Lung (tissue), 12 donors: ENCODE results near the gene STRN3. TPM values are rescaled to one million over a fixed set of nuclear protein-coding genes. Genes with fewer than 3 reads are reported as not detected.
"Not testable (repeated sequence)": the region's sequence is repeated elsewhere in the genome, so short reads cannot be mapped to it uniquely, and the experiment has no call there.

Experiments
- ATAC-seq: fragments of 200-7000 bp; cut with Tn5 transposase; one replicate; pipeline ENCODE4 v1.9.1; 2020; ENCODE audit warnings: moderate number of reproducible peaks; ENCODE audit not compliant: insufficient read depth, low FRiP score
- DNase-seq, 3 donors: peaks; one replicate each; pipeline ENCODE4 v3.0.0-alpha.2; 2013 to 2017
- H3K27ac ChIP-seq, 2 donors: one replicate each; pipeline ENCODE4 v1.5.1; 2013; ENCODE audit warnings: mild to moderate bottlenecking in 2 of 2, moderate library complexity in 2 of 2, control low read depth in 1 of 2, inconsistent platforms in 1 of 2, low read depth in 1 of 2, low read length in 1 of 2
- H3K27me3 ChIP-seq, 3 donors: one replicate each; pipeline ENCODE4 v1.5.1; 2013; ENCODE audit warnings: low read length in 2 of 3; ENCODE audit not compliant: control insufficient read depth in 3 of 3, insufficient read depth in 3 of 3
- H3K36me3 ChIP-seq, 4 donors: one replicate each; pipeline ENCODE4 v1.5.1; 2013; ENCODE audit warnings: low read length in 4 of 4, mild to moderate bottlenecking in 1 of 4, moderate library complexity in 1 of 4; ENCODE audit not compliant: control insufficient read depth in 4 of 4, insufficient read depth in 4 of 4
- H3K4me1 ChIP-seq, 5 donors: one replicate each; pipeline ENCODE4 v1.5.1; 2013; ENCODE audit warnings: low read length in 5 of 5, mild to moderate bottlenecking in 2 of 5, moderate library complexity in 1 of 5; ENCODE audit not compliant: control insufficient read depth in 5 of 5, insufficient read depth in 5 of 5
- H3K4me3 ChIP-seq: one replicate; pipeline ENCODE4 v1.5.1; 2013; ENCODE audit warnings: mild to moderate bottlenecking, control low read depth, moderate library complexity
- H3K9ac ChIP-seq, 2 donors: one replicate each; pipeline ENCODE4 v1.5.1; 2013; ENCODE audit warnings: low read length in 2 of 2, control low read depth in 1 of 2; ENCODE audit not compliant: insufficient read depth in 1 of 2
- H3K9me3 ChIP-seq, 4 donors: one replicate each; pipeline ENCODE4 v1.5.1; 2013; ENCODE audit warnings: low read length in 3 of 4, mild to moderate bottlenecking in 1 of 4, moderate library complexity in 1 of 4; ENCODE audit not compliant: control insufficient read depth in 4 of 4, insufficient read depth in 3 of 4
- CTCF ChIP-seq: IDR thresholded peaks from 2 replicates; pipeline ENCODE4 v1.5.1; 2012; ENCODE audit warnings: mild to moderate bottlenecking; ENCODE audit errors: control extremely low read depth, extremely low read depth
- WGBS, 2 donors: extraction: QIAGEN DNeasy Blood & Tissue Kit; methylation state at CpG; one replicate each; pipeline ENCODE4 v1.1.7; 2013; 5-methylcytosine and 5-hydroxymethylcytosine counted together
- polyA plus RNA-seq, 2 donors: library from polyadenylated mRNA; stranded (reverse); fragments of 200-250 nt; gene quantifications; one replicate each; pipeline ENCODE4 v1.2.1, GENCODE V29; 2013
- total RNA-seq, 2 donors: library from RNA; depleted of rRNA in 1 of 2; stranded (reverse); fragments of >200 nt in 1 of 2; gene quantifications; one replicate each; pipeline ENCODE4 v1.2.1, GENCODE V29; 2014 to 2021
- donor health status: control.
- donor health status: control.
- donor health status: Bipolar disorder and iron deficiency.
- donor health status: healthy.
- donor health status: DM: yes; HTN: yes; CAD: no.

Gene STRN3
- total and polyA plus RNA-seq, 4 donors, result 10.6 to 86.8 (median 19.0) TPM

- no peaks in the 10 kb centered on the region for H3K27me3 ChIP-seq
- H3K9me3 ChIP-seq, result no peaks in the 10 kb centered on the region
- no peak overlapping the region for H3K9ac ChIP-seq
- no peaks in the 10 kb centered on the region for H3K4me1 ChIP-seq
- no peak for ATAC-seq
- WGBS, 2 donors, result 91 to 94% methylated on average over 2 of the region's 2 CpGs
- peaks cover 7 to 16% (median 13%) of the 10 kb centered on the region in 4 donors for H3K36me3 ChIP-seq
- no peak overlapping the region for H3K27ac ChIP-seq
- no peak for TF ChIP-seq CTCF
- H3K4me3 ChIP-seq, result no peak overlapping the region
- DNase-seq, result no peak
These were observed 90.7 kb downstream of the STRN3 start for GRCh38 chr14:30935445-30935844.

GRCh38 chr14:30933937-30934336, 92.2 kb downstream of the STRN3 start:
- not testable (repeated sequence) for H3K27me3 ChIP-seq, H3K4me3 ChIP-seq, H3K27ac ChIP-seq, H3K9me3 ChIP-seq, H3K9ac ChIP-seq, H3K4me1 ChIP-seq, DNase-seq, ATAC-seq
- 95 to 97% methylated on average over 13 of the region's 13 CpGs for WGBS, 2 donors
- peaks cover 7 to 16% (median 12%) of the 10 kb centered on the region in 4 donors for H3K36me3 ChIP-seq

- ATAC-seq, result no peak
- peaks cover 5 to 8% (median 7%) of the 10 kb centered on the region in 4 donors for H3K36me3 ChIP-seq
These were observed 97.7 kb downstream of the STRN3 start for GRCh38 chr14:30928462-30928861.

GRCh38 chr14:30925254-30925653, 100.9 kb downstream of the STRN3 start:
- 91 to 93% methylated on average over 2 of the region's 2 CpGs for WGBS, 2 donors
- DNase-seq (no peak), ATAC-seq (no peak)
- no peaks in the 10 kb centered on the region for H3K9me3 ChIP-seq
- no peak overlapping the region for H3K4me3 ChIP-seq
- peaks cover 2 to 4% (median 3%) of the 10 kb centered on the region in 4 donors for H3K36me3 ChIP-seq
- H3K9ac ChIP-seq, result no peak overlapping the region
- no peak for TF ChIP-seq CTCF
- no peak overlapping the region for H3K27ac ChIP-seq
- H3K27me3 ChIP-seq, result no peaks in the 10 kb centered on the region
- peaks cover 0 to 3% (median 0%) of the 10 kb centered on the region in 5 donors for H3K4me1 ChIP-seq

More at GRCh38 chr14:30928462-30928861, 97.7 kb downstream of the STRN3 start:
- Histone ChIP-seq H3K9me3 (no peaks in the 10 kb centered on the region), H3K9ac (no peak overlapping the region), H3K4me3 (no peak overlapping the region), H3K27me3 (no peaks in the 10 kb centered on the region), H3K27ac (no peak overlapping the region), H3K4me1 (peaks cover 0 to 3% (median 0%) of the 10 kb centered on the region in 5 donors)
- TF ChIP-seq CTCF, result no peak
- no peak for DNase-seq
